Measurements from ENCODE around the gene PLK5.

Gene PLK5

DNA sequence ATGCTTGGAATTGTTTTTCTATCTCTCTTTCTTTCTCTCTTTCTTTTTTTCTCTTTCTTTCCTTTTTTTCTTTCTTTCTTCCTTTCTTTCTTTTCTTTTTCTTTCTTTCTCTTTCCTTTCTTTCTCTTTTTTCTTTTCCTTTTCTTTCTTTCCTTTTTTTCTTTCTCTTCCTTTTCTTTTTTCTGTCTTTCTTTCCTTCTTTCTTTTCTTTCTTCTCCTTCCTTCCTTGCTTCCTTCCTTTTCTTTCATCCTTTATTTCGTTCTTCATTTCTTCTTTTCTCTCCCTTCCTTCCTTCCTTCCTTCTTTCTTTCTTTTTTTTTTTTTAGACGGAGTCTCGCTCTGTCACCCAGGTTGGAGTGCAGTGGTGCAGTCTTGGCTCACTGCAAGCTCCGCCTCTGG is 46.1 kb downstream of the PLK5 start:
- no peak for DNase-seq (ENCODE audit: low spot score)
- H3K4me3 ChIP-seq (ENCODE audit: low read length in 2 of 2): no peak overlapping the region
- WGBS, 2 donors (ENCODE audit: extremely low coverage in 2 of 2, insufficient read length in 2 of 2, insufficient replicate concordance in 1 of 2): 100% methylated on average over 1 of the region's 4 CpGs; no CpG with 5 or more reads in 1 of the 2 donors
- no peak overlapping the region for H4K91ac ChIP-seq (ENCODE audit: low read depth, low read length, poor library complexity)
- no peak overlapping the region for H2BK120ac ChIP-seq (ENCODE audit: low read depth, low read length)
- H3K4me2 ChIP-seq (ENCODE audit: insufficient read depth, low read length, poor library complexity, severe bottlenecking): no peak overlapping the region
- peaks cover 8% of the 10 kb centered on the region in 2 donors for H3K4me1 ChIP-seq (ENCODE audit: control insufficient read depth in 2 of 2, insufficient read depth in 1 of 2, low read depth in 1 of 2, low read length in 2 of 2)
- H2BK5ac ChIP-seq (ENCODE audit: low read length): no peak overlapping the region
- no peak overlapping the region for H2AFZ ChIP-seq (ENCODE audit: low read length)
- peaks cover 0 to 6% (median 0%) of the 10 kb centered on the region in 3 experiments for H3K27me3 ChIP-seq (ENCODE audit: control insufficient read depth in 3 of 3, insufficient read depth in 3 of 3, low read depth in 1 of 3, low read length in 3 of 3)
- no peak overlapping the region for H3K9ac ChIP-seq (ENCODE audit: low read depth, low read length, poor library complexity)
- no peak overlapping the region for H3K4ac ChIP-seq (ENCODE audit: low read length)
- H2BK12ac ChIP-seq (ENCODE audit: low read length): no peak overlapping the region
- peaks cover 0 to 6% of the 10 kb centered on the region in 2 donors for H3K9me3 ChIP-seq (replicated peaks in 1 of 2; ENCODE audit: control insufficient read depth in 2 of 2, insufficient read depth in 1 of 2, low read depth in 1 of 2, low read length in 2 of 2)
- H3K23ac ChIP-seq (ENCODE audit: low read depth, low read length, poor library complexity): no peak overlapping the region
- peaks cover 8% of the 10 kb centered on the region for H3K79me1 ChIP-seq (ENCODE audit: low read depth, low read length)
- no peak overlapping the region for H2BK15ac ChIP-seq (ENCODE audit: low read length)
- no peak overlapping the region for H3K18ac ChIP-seq (ENCODE audit: low read length)
- H3K27ac ChIP-seq (replicated peaks; ENCODE audit: low read length): no peak overlapping the region
- H2AK5ac ChIP-seq (ENCODE audit: low read depth, low read length): no peak overlapping the region
- no peak overlapping the region for H3K14ac ChIP-seq (ENCODE audit: low read length)
- no peak overlapping the region for H4K8ac ChIP-seq (ENCODE audit: low read depth, low read length)
- H3K36me3 ChIP-seq (replicated peaks in 1 of 2; ENCODE audit: control insufficient read depth in 2 of 2, insufficient read depth in 2 of 2, low read length in 2 of 2): peaks cover 5 to 14% of the 10 kb centered on the region in 2 donors

DNA sequence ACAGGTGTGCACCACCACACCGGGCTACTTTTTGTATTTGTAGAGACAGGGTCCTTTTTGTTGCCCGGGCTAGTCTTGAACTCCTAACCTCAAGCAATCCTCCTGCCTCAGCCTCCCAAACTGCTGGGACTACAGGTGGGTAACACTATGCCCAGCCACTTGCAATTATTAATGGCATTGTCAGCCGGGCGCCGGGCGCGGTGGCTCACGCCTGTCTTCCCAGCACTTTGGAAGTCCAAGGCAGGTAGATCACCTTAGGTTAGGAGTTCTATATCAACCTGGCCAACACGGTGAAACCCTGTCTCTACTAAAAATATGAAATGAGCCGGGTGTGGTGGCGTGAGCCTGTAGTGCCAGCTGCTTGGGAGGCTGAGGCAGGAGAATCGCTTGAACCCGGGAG is 47.0 kb downstream of the PLK5 start:
- H3K4me2 ChIP-seq (ENCODE audit: insufficient read depth, low read length, poor library complexity, severe bottlenecking): no peak overlapping the region
- H2AK5ac ChIP-seq (ENCODE audit: low read depth, low read length): no peak overlapping the region
- H3K27me3 ChIP-seq (ENCODE audit: control insufficient read depth in 3 of 3, insufficient read depth in 3 of 3, low read depth in 1 of 3, low read length in 3 of 3): peaks cover 0 to 6% (median 0%) of the 10 kb centered on the region in 3 experiments
- WGBS, 2 donors (ENCODE audit: extremely low coverage in 2 of 2, insufficient read length in 2 of 2, insufficient replicate concordance in 1 of 2): no CpG with 5 or more reads among the region's 13 CpGs
- H3K9me3 ChIP-seq (replicated peaks in 1 of 2; ENCODE audit: control insufficient read depth in 2 of 2, insufficient read depth in 1 of 2, low read depth in 1 of 2, low read length in 2 of 2): peaks cover 0 to 6% of the 10 kb centered on the region in 2 donors
- H3K14ac ChIP-seq (ENCODE audit: low read length): no peak overlapping the region
- peaks cover 3 to 7% of the 10 kb centered on the region in 2 donors for H3K36me3 ChIP-seq (replicated peaks in 1 of 2; ENCODE audit: control insufficient read depth in 2 of 2, insufficient read depth in 2 of 2, low read length in 2 of 2)
- peaks cover 2% of the 10 kb centered on the region for H3K79me1 ChIP-seq (ENCODE audit: low read depth, low read length)
- no peak overlapping the region for H2BK120ac ChIP-seq (ENCODE audit: low read depth, low read length)
- no peak overlapping the region for H3K23ac ChIP-seq (ENCODE audit: low read depth, low read length, poor library complexity)
- no peak overlapping the region for H2BK5ac ChIP-seq (ENCODE audit: low read length)
- H2BK12ac ChIP-seq (ENCODE audit: low read length): no peak overlapping the region
- DNase-seq (ENCODE audit: low spot score): no peak
- no peak overlapping the region for H3K18ac ChIP-seq (ENCODE audit: low read length)
- H3K27ac ChIP-seq (replicated peaks; ENCODE audit: low read length): no peak overlapping the region
- H4K91ac ChIP-seq (ENCODE audit: low read depth, low read length, poor library complexity): no peak overlapping the region
- H3K4me3 ChIP-seq (ENCODE audit: low read length in 2 of 2): no peak overlapping the region
- H3K4ac ChIP-seq (ENCODE audit: low read length): no peak overlapping the region
- no peak overlapping the region for H2AFZ ChIP-seq (ENCODE audit: low read length)
- no peak overlapping the region for H4K8ac ChIP-seq (ENCODE audit: low read depth, low read length)
- H3K9ac ChIP-seq (ENCODE audit: low read depth, low read length, poor library complexity): no peak overlapping the region
- H2BK15ac ChIP-seq (ENCODE audit: low read length): no peak overlapping the region
- peaks cover 3% of the 10 kb centered on the region in 2 donors for H3K4me1 ChIP-seq (ENCODE audit: control insufficient read depth in 2 of 2, insufficient read depth in 1 of 2, low read depth in 1 of 2, low read length in 2 of 2)

DNA sequence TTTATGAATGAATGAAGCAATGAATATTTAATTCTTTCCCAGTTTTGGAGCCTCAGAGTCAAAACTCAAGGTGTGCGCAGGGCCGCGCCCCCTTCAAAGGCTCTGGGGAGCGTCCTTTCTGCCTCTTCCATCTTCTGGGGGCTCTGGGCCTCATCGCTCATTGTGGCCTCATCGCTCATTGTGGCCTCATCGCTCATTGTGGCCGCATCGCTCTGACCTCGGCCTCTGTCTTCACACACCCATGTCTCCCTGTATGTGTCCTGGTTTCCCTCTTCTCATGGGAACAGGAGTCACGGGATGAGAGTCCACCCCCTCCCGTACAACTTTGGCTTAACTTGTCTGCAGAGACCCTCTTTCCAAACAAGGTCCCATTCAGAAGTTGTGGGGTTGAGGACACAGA is 47.5 kb downstream of the PLK5 start:
- no CpG with 5 or more reads among the region's 12 CpGs for WGBS, 2 donors (ENCODE audit: extremely low coverage in 2 of 2, insufficient read length in 2 of 2, insufficient replicate concordance in 1 of 2)
- no peak overlapping the region for H2BK120ac ChIP-seq (ENCODE audit: low read depth, low read length)
- H2BK15ac ChIP-seq (ENCODE audit: low read length): no peak overlapping the region
- no peaks in the 10 kb centered on the region for H3K4me1 ChIP-seq (ENCODE audit: control insufficient read depth in 2 of 2, insufficient read depth in 1 of 2, low read depth in 1 of 2, low read length in 2 of 2)
- H4K91ac ChIP-seq (ENCODE audit: low read depth, low read length, poor library complexity): no peak overlapping the region
- H3K27ac ChIP-seq (replicated peaks; ENCODE audit: low read length): no peak overlapping the region
- no peak for DNase-seq (ENCODE audit: low spot score)
- H3K23ac ChIP-seq (ENCODE audit: low read depth, low read length, poor library complexity): peak overlapping the region; percentile 22
- no peak overlapping the region for H3K18ac ChIP-seq (ENCODE audit: low read length)
- H3K79me1 ChIP-seq (ENCODE audit: low read depth, low read length): peaks cover 2% of the 10 kb centered on the region
- H3K14ac ChIP-seq (ENCODE audit: low read length): no peak overlapping the region
- no peak overlapping the region for H2BK12ac ChIP-seq (ENCODE audit: low read length)
- H3K4me2 ChIP-seq (ENCODE audit: insufficient read depth, low read length, poor library complexity, severe bottlenecking): no peak overlapping the region
- no peak overlapping the region for H2AK5ac ChIP-seq (ENCODE audit: low read depth, low read length)
- H3K27me3 ChIP-seq (ENCODE audit: control insufficient read depth in 3 of 3, insufficient read depth in 3 of 3, low read depth in 1 of 3, low read length in 3 of 3): peaks cover 0 to 6% (median 0%) of the 10 kb centered on the region in 3 experiments
- no peak overlapping the region for H2BK5ac ChIP-seq (ENCODE audit: low read length)
- H3K4ac ChIP-seq (ENCODE audit: low read length): no peak overlapping the region
- no peak overlapping the region for H2AFZ ChIP-seq (ENCODE audit: low read length)
- H4K8ac ChIP-seq (ENCODE audit: low read depth, low read length): no peak overlapping the region
- H3K4me3 ChIP-seq (ENCODE audit: low read length in 2 of 2): no peak overlapping the region
- H3K36me3 ChIP-seq (replicated peaks in 1 of 2; ENCODE audit: control insufficient read depth in 2 of 2, insufficient read depth in 2 of 2, low read length in 2 of 2): peaks cover 7 to 8% of the 10 kb centered on the region in 2 donors
- H3K9me3 ChIP-seq (replicated peaks in 1 of 2; ENCODE audit: control insufficient read depth in 2 of 2, insufficient read depth in 1 of 2, low read depth in 1 of 2, low read length in 2 of 2): peaks cover 0 to 6% of the 10 kb centered on the region in 2 donors
- no peak overlapping the region for H3K9ac ChIP-seq (ENCODE audit: low read depth, low read length, poor library complexity)

DNA sequence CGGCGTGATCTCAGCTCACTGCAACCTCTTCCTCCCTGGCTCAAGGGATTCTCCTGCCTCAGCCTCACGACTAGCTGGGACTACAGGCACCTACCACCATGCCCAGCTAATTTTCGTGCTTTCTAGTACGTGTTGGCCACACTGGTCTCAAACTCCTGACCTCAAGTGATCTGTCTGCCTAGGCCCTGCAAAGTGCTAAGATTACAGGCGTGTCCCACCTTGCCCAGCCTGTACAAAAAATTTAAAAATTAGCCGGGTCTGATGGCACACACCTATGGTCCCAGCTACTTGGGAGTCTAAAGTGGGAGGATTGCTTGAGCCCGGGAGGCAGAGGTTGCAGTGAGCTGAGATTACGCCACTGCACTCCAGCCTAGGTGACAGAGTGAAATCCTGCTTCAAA is 48.9 kb downstream of the PLK5 start:
- no peak overlapping the region for H3K9ac ChIP-seq (ENCODE audit: low read depth, low read length, poor library complexity)
- H3K4me1 ChIP-seq (ENCODE audit: control insufficient read depth in 2 of 2, insufficient read depth in 1 of 2, low read depth in 1 of 2, low read length in 2 of 2): no peaks in the 10 kb centered on the region
- H3K4ac ChIP-seq (ENCODE audit: low read length): no peak overlapping the region
- WGBS, 2 donors (ENCODE audit: extremely low coverage in 2 of 2, insufficient read length in 2 of 2, insufficient replicate concordance in 1 of 2): no CpG with 5 or more reads among the region's 9 CpGs
- no peak overlapping the region for H3K4me3 ChIP-seq (ENCODE audit: low read length in 2 of 2)
- no peak overlapping the region for H2BK15ac ChIP-seq (ENCODE audit: low read length)
- H3K27me3 ChIP-seq (ENCODE audit: control insufficient read depth in 3 of 3, insufficient read depth in 3 of 3, low read depth in 1 of 3, low read length in 3 of 3): peaks cover 0 to 6% (median 0%) of the 10 kb centered on the region in 3 experiments
- no peak overlapping the region for H2AFZ ChIP-seq (ENCODE audit: low read length)
- no peak overlapping the region for H3K4me2 ChIP-seq (ENCODE audit: insufficient read depth, low read length, poor library complexity, severe bottlenecking)
- no peak overlapping the region for H3K23ac ChIP-seq (ENCODE audit: low read depth, low read length, poor library complexity)
- no peak overlapping the region for H3K18ac ChIP-seq (ENCODE audit: low read length)
- no peaks in the 10 kb centered on the region for H3K79me1 ChIP-seq (ENCODE audit: low read depth, low read length)
- H4K91ac ChIP-seq (ENCODE audit: low read depth, low read length, poor library complexity): no peak overlapping the region
- no peak overlapping the region for H3K14ac ChIP-seq (ENCODE audit: low read length)
- peaks cover 20 to 22% of the 10 kb centered on the region in 2 donors for H3K36me3 ChIP-seq (replicated peaks in 1 of 2; ENCODE audit: control insufficient read depth in 2 of 2, insufficient read depth in 2 of 2, low read length in 2 of 2)
- no peak overlapping the region for H2BK12ac ChIP-seq (ENCODE audit: low read length)
- H2BK120ac ChIP-seq (ENCODE audit: low read depth, low read length): no peak overlapping the region
- DNase-seq (ENCODE audit: low spot score): no peak
- H2BK5ac ChIP-seq (ENCODE audit: low read length): no peak overlapping the region
- no peak overlapping the region for H3K27ac ChIP-seq (replicated peaks; ENCODE audit: low read length)
- no peak overlapping the region for H4K8ac ChIP-seq (ENCODE audit: low read depth, low read length)
- peaks cover 0 to 6% of the 10 kb centered on the region in 2 donors for H3K9me3 ChIP-seq (replicated peaks in 1 of 2; ENCODE audit: control insufficient read depth in 2 of 2, insufficient read depth in 1 of 2, low read depth in 1 of 2, low read length in 2 of 2)
- no peak overlapping the region for H2AK5ac ChIP-seq (ENCODE audit: low read depth, low read length)
